ENCODE measurements around the gene WNT7A.
"Not testable (repeated sequence)": the region's sequence is repeated elsewhere in the genome, so short reads cannot be mapped to it uniquely, and the experiment has no call there.

The WNT7A gene

GRCh38 chr3:13863965-13864595, 15.8 kb downstream of the WNT7A start:
- DNase-seq: no peak

GRCh38 chr3:13863382-13863952, 16.4 kb downstream of the WNT7A start:
- no peak for DNase-seq

GRCh38 chr3:13861461-13861860, 18.4 kb downstream of the WNT7A start:
- no peak for DNase-seq

- DNase-seq: no peak
Observed at GRCh38 chr3:13860001-13860400, 19.9 kb downstream of the WNT7A start.

- no peak for DNase-seq
Observed at GRCh38 chr3:13858768-13859520, 20.9 kb downstream of the WNT7A start.

- DNase-seq: no peak
Observed at GRCh38 chr3:13857702-13858380, 22.0 kb downstream of the WNT7A start.

GRCh38 chr3:13856628-13857027, 23.2 kb downstream of the WNT7A start:
- not testable (repeated sequence) for DNase-seq

GRCh38 chr3:13856006-13856405, 23.9 kb downstream of the WNT7A start:
- DNase-seq: no peak

GRCh38 chr3:13854492-13854891, 25.4 kb downstream of the WNT7A start:
- no peak for DNase-seq

GRCh38 chr3:13853978-13854296, 25.9 kb downstream of the WNT7A start:
- no peak for DNase-seq

GRCh38 chr3:13853256-13853977, 26.5 kb downstream of the WNT7A start:
- DNase-seq: no peak

GRCh38 chr3:13852638-13853009, 27.2 kb downstream of the WNT7A start:
- DNase-seq: no peak

GRCh38 chr3:13851997-13852637, 27.8 kb downstream of the WNT7A start:
- no peak for DNase-seq

GRCh38 chr3:13851091-13851849, 28.6 kb downstream of the WNT7A start:
- DNase-seq: no peak

GRCh38 chr3:13850161-13850945, 29.5 kb downstream of the WNT7A start:
- DNase-seq: no peak

GRCh38 chr3:13849018-13849417, 30.9 kb downstream of the WNT7A start:
- no peak for DNase-seq

- no peak for DNase-seq
Observed at GRCh38 chr3:13846716-13847570, 32.9 kb downstream of the WNT7A start.

GRCh38 chr3:13846238-13846637, 33.6 kb downstream of the WNT7A start:
- DNase-seq: no peak

- DNase-seq: no peak
Observed at GRCh38 chr3:13845806-13846205, 34.1 kb downstream of the WNT7A start.

- no peak for DNase-seq
Observed at GRCh38 chr3:13844911-13845310, 35.0 kb downstream of the WNT7A start.

All from SIG-M5 (cell line).